ENCODE measurements around the gene IL10RB. TPM values are rescaled to one million over a fixed set of nuclear protein-coding genes. Genes with fewer than 3 reads are reported as not detected.

IL10RB gene
- total and polyA plus RNA-seq, 10 of the 15 experiments (the other 5 are each of a cell fraction or from before 2014, with no cell fraction given), result 15.0 to 55.1 (median 34.9) TPM

GRCh38 chr21:33291686-33292085, 25.5 kb downstream of the IL10RB start:
- no TSS peak for BruUV-seq (replicated peaks)
- no peaks in the 10 kb centered on the region for H4K20me1 ChIP-seq (ENCODE audit: control insufficient read depth, insufficient read depth)
- no peak for DNase-seq (ENCODE audit: low read depth, low spot score)
- H3K79me2 ChIP-seq (ENCODE audit: control insufficient read depth, insufficient read depth, low read length), result no peaks in the 10 kb centered on the region
- H3K4me1 ChIP-seq (ENCODE audit: control insufficient read depth, insufficient read depth, low read length), result peaks cover 6% of the 10 kb centered on the region
- POLR2A ChIA-PET, result no interaction called here
- FAIRE-seq, result no peak
- ATAC-seq, result no peak
- no peak overlapping the region for H3K4me2 ChIP-seq (ENCODE audit: control insufficient read depth, insufficient read depth)
- CTCF ChIA-PET, result no interaction called here
- H3K9me3 ChIP-seq (replicated peaks; ENCODE audit: control insufficient read depth, insufficient read depth, low read length), result no peaks in the 10 kb centered on the region
- no peak overlapping the region for H3K9ac ChIP-seq (ENCODE audit: control insufficient read depth, insufficient read depth, low read length)
- intact Hi-C loops (cut with micrococcal nuclease; ENCODE audit: unreplicated experiment), result no loop called here
- H2AFZ ChIP-seq (ENCODE audit: control insufficient read depth, low read depth, low read length), result no peak overlapping the region
- no peak overlapping the region for H3K27ac ChIP-seq (ENCODE audit: control insufficient read depth, insufficient read depth)
- H3K4me3 ChIP-seq, result no peak overlapping the region
- H3K27me3 ChIP-seq (replicated peaks in 1 of 2; ENCODE audit: control insufficient read depth in 2 of 2, insufficient read depth in 2 of 2, low read length in 1 of 2), result no peaks in the 10 kb centered on the region
- WGBS (ENCODE audit: insufficient coverage, insufficient replicate concordance, low lambda C conversion rate, missing lambda C conversion rate), result 95% methylated on average over 9 of the region's 9 CpGs
- RAD21 ChIA-PET (ENCODE audit: unreplicated experiment), result no interaction called here
- peaks cover 4 to 12% of the 10 kb centered on the region in 2 experiments; a peak in 3 of 4 replicates for H3K36me3 ChIP-seq (ENCODE audit: control insufficient read depth in 2 of 2, insufficient read depth in 2 of 2, low read length in 1 of 2)
- TF ChIP-seq NFXL1 (IDR thresholded peaks at IDR 0.05; ENCODE audit: borderline replicate concordance), result no peak
- TF ChIP-seq POLR2A (IDR thresholded peaks at IDR 0.05; ENCODE audit: low read depth, low read length), result peak; percentile 16; the same call in 1 of the 2 replicates
- SMC1A ChIA-PET (ENCODE audit: uncharacterized antibody, unreplicated experiment), result no interaction called here
- in situ Hi-C loops (cut with MboI), result no loop called here

DNA sequence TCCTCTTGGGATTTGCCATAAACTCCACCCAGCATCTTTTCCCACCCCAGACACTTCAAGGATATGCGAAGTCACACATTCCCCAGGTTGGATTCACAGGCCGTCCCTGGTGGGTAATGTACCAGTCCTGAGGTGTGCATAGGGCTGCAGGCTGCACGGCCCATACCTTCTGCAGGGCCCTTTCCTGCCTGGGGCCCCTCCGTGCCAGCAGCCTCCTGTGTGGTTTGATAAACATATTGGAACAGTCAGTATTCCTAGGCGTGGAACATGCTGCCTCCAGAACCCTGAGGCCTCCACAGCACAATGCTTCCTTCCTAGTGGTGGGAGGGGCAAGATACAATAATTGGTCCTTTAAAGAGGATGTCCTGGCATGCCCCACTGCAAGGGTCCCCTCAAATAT, 26.6 kb downstream of the IL10RB start:
- WGBS (ENCODE audit: insufficient coverage, insufficient replicate concordance, low lambda C conversion rate, missing lambda C conversion rate), result 91% methylated on average over 5 of the region's 5 CpGs
- BruUV-seq (replicated peaks), result no TSS peak
- Histone ChIP-seq H3K4me3 (no peak overlapping the region), H3K27ac (ENCODE audit: control insufficient read depth, insufficient read depth) (no peak overlapping the region), H2AFZ (ENCODE audit: control insufficient read depth, low read depth, low read length) (no peak overlapping the region), H4K20me1 (ENCODE audit: control insufficient read depth, insufficient read depth) (no peaks in the 10 kb centered on the region), H3K4me1 (ENCODE audit: control insufficient read depth, insufficient read depth, low read length) (peaks cover 6% of the 10 kb centered on the region), H3K4me2 (ENCODE audit: control insufficient read depth, insufficient read depth) (no peak overlapping the region), H3K36me3 (ENCODE audit: control insufficient read depth in 2 of 2, insufficient read depth in 2 of 2, low read length in 1 of 2) (peaks cover 4 to 12% of the 10 kb centered on the region in 2 experiments; a peak in 3 of 4 replicates), H3K9ac (ENCODE audit: control insufficient read depth, insufficient read depth, low read length) (no peak overlapping the region), H3K9me3 (replicated peaks; ENCODE audit: control insufficient read depth, insufficient read depth, low read length) (no peaks in the 10 kb centered on the region), H3K27me3 (replicated peaks in 1 of 2; ENCODE audit: control insufficient read depth in 2 of 2, insufficient read depth in 2 of 2, low read length in 1 of 2) (no peaks in the 10 kb centered on the region), H3K79me2 (ENCODE audit: control insufficient read depth, insufficient read depth, low read length) (no peaks in the 10 kb centered on the region)
- FAIRE-seq, result no peak
- intact Hi-C loops (cut with micrococcal nuclease; ENCODE audit: unreplicated experiment) (no loop called here), in situ Hi-C loops (cut with MboI) (no loop called here)
- ChIA-PET RAD21 (ENCODE audit: unreplicated experiment) (no interaction called here), POLR2A (no interaction called here), CTCF (no interaction called here), SMC1A (ENCODE audit: uncharacterized antibody, unreplicated experiment) (no interaction called here)
- ATAC-seq, result no peak
- DNase-seq (ENCODE audit: low read depth, low spot score), result no peak
- TF ChIP-seq, protein P1, sequence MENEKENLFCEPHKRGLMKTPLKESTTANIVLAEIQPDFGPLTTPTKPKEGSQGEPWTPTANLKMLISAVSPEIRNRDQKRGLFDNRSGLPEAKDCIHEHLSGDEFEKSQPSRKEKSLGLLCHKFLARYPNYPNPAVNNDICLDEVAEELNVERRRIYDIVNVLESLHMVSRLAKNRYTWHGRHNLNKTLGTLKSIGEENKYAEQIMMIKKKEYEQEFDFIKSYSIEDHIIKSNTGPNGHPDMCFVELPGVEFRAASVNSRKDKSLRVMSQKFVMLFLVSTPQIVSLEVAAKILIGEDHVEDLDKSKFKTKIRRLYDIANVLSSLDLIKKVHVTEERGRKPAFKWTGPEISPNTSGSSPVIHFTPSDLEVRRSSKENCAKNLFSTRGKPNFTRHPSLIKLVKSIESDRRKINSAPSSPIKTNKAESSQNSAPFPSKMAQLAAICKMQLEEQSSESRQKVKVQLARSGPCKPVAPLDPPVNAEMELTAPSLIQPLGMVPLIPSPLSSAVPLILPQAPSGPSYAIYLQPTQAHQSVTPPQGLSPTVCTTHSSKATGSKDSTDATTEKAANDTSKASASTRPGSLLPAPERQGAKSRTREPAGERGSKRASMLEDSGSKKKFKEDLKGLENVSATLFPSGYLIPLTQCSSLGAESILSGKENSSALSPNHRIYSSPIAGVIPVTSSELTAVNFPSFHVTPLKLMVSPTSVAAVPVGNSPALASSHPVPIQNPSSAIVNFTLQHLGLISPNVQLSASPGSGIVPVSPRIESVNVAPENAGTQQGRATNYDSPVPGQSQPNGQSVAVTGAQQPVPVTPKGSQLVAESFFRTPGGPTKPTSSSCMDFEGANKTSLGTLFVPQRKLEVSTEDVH (IDR thresholded peaks at IDR 0.05; ENCODE audit: low read depth, partially characterized antibody), result no peak
- no peak for TF ChIP-seq EP300 (IDR thresholded peaks at IDR 0.05; ENCODE audit: borderline replicate concordance in 1 of 2, control insufficient read depth in 1 of 2, low read depth in 2 of 2, low read length in 2 of 2)
- TF ChIP-seq SREBF1 (IDR thresholded peaks at IDR 0.05; ENCODE audit: low read length), result no peak
- no peak for TF ChIP-seq STAT3 (IDR thresholded peaks at IDR 0.05; ENCODE audit: low read depth, low read length)
- no peak for TF ChIP-seq ESRRA (IDR thresholded peaks at IDR 0.05; ENCODE audit: low read length)
- no peak for TF ChIP-seq CBX3 (IDR thresholded peaks at IDR 0.05; ENCODE audit: borderline replicate concordance, low read depth)
- TF ChIP-seq, protein P2, sequence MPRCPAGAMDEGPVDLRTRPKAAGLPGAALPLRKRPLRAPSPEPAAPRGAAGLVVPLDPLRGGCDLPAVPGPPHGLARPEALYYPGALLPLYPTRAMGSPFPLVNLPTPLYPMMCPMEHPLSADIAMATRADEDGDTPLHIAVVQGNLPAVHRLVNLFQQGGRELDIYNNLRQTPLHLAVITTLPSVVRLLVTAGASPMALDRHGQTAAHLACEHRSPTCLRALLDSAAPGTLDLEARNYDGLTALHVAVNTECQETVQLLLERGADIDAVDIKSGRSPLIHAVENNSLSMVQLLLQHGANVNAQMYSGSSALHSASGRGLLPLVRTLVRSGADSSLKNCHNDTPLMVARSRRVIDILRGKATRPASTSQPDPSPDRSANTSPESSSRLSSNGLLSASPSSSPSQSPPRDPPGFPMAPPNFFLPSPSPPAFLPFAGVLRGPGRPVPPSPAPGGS (IDR thresholded peaks at IDR 0.05; ENCODE audit: borderline replicate concordance, insufficient read depth, low read depth, low read length, poor library complexity, severe bottlenecking), result no peak
- no peak for TF ChIP-seq RAD51 (IDR thresholded peaks at IDR 0.05)
